Lung microvascular endothelial cell (primary cell): ENCODE data around the gene ELMO3. TPM values are rescaled to one million over a fixed set of nuclear protein-coding genes. Genes with fewer than 3 reads are reported as not detected.
A peak's percentile ranks its signal among the peaks of the same experiment; 100 is the strongest.

Experiments used
- DNase-seq, 2 donors: peaks; one replicate each; pipeline versions ENCODE4 v3.0.0 to v3.0.0-alpha.2; 2010; ENCODE audit warnings: low read depth in 2 of 2
- total RNA-seq: library from RNA; depleted of rRNA; stranded (reverse); fragments of >200 nt; gene quantifications from 2 replicates; pipeline ENCODE4 v1.2.1, GENCODE V29; 2014

The ELMO3 gene
- total RNA-seq, 1 donor from 2014 or later, result 0.99 TPM

- DNase-seq, result no peak
These were observed 2.0 kb upstream of the ELMO3 start for GRCh38 chr16:67196881-67197280.

- DNase-seq, result no peak
These were observed 1.2 kb upstream of the ELMO3 start for GRCh38 chr16:67197704-67198103.

GRCh38 chr16:67198238-67198734 lies 645 bp upstream of the ELMO3 start:
- peak; percentile 46 to 63 for DNase-seq

GRCh38 chr16:67199808-67200198 lies 872 bp downstream of the ELMO3 start:
- DNase-seq, result no peak

GRCh38 chr16:67200491-67200890 lies 1.6 kb downstream of the ELMO3 start:
- no peak for DNase-seq

GRCh38 chr16:67201411-67202345 lies 2.7 kb downstream of the ELMO3 start:
- no peak for DNase-seq

- no peak for DNase-seq
These were observed 3.5 kb downstream of the ELMO3 start for GRCh38 chr16:67202426-67202825.

- DNase-seq, result no peak
These were observed 4.1 kb downstream of the ELMO3 start for GRCh38 chr16:67202956-67203493.

GRCh38 chr16:67204076-67204475 lies 5.1 kb downstream of the ELMO3 start:
- no peak for DNase-seq

- no peak for DNase-seq
These were observed 7.4 kb downstream of the ELMO3 start for GRCh38 chr16:67206129-67206837.

- DNase-seq, result no peak
These were observed 7.9 kb downstream of the ELMO3 start for GRCh38 chr16:67206838-67207248.

- no peak for DNase-seq
These were observed 8.5 kb downstream of the ELMO3 start for GRCh38 chr16:67207249-67208091.

GRCh38 chr16:67208154-67208896 lies 9.4 kb downstream of the ELMO3 start:
- no peak for DNase-seq

GRCh38 chr16:67209565-67209964 lies 10.6 kb downstream of the ELMO3 start:
- no peak for DNase-seq

GRCh38 chr16:67210069-67210937 lies 11.4 kb downstream of the ELMO3 start:
- DNase-seq, result no peak

- DNase-seq, result no peak
These were observed 12.7 kb downstream of the ELMO3 start for GRCh38 chr16:67211674-67212073.

- peak in 1 of 2 donors; percentile 38 for DNase-seq
These were observed 13.8 kb downstream of the ELMO3 start for GRCh38 chr16:67212766-67213165.

- DNase-seq, result no peak
These were observed 14.5 kb downstream of the ELMO3 start for GRCh38 chr16:67213197-67214019.

GRCh38 chr16:67215706-67216105 lies 16.8 kb downstream of the ELMO3 start:
- no peak for DNase-seq
